Breast epithelium (tissue), 3 donors: ENCODE measurements around the gene CYP1B1.

Source experiments
- CTCF ChIP-seq, 3 donors: fragments of 450-650 bp; IDR thresholded peaks; one replicate each; pipeline ENCODE4 v1.5.1; 2016 to 2017; ENCODE audit warnings: antibody characterized with exemption in 3 of 3, mild to moderate bottlenecking in 3 of 3, moderate library complexity in 3 of 3
- POLR2A ChIP-seq: fragments of 450-650 bp; IDR thresholded peaks from one replicate; pipeline ENCODE4 v1.6.1; 2016; ENCODE audit warnings: antibody characterized with exemption, mild to moderate bottlenecking, moderate library complexity
- POLR2AphosphoS5 ChIP-seq, 3 donors: sonication (generic); formaldehyde crosslinking; IDR thresholded peaks; one replicate each; pipeline ENCODE4 v1.6.1; 2017; ENCODE audit warnings: antibody characterized with exemption in 3 of 3

GRCh38 chr2:38080346-38080745 lies 4.4 kb upstream of the CYP1B1 start:
- TF ChIP-seq CTCF (IDR thresholded peaks at IDR 0.05) (no peak), POLR2A (no peak), POLR2AphosphoS5 (IDR thresholded peaks at IDR 0.05) (no peak)
